Measurements from ENCODE around the gene BHMT.

The BHMT gene, protein sequence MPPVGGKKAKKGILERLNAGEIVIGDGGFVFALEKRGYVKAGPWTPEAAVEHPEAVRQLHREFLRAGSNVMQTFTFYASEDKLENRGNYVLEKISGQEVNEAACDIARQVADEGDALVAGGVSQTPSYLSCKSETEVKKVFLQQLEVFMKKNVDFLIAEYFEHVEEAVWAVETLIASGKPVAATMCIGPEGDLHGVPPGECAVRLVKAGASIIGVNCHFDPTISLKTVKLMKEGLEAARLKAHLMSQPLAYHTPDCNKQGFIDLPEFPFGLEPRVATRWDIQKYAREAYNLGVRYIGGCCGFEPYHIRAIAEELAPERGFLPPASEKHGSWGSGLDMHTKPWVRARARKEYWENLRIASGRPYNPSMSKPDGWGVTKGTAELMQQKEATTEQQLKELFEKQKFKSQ

DNA sequence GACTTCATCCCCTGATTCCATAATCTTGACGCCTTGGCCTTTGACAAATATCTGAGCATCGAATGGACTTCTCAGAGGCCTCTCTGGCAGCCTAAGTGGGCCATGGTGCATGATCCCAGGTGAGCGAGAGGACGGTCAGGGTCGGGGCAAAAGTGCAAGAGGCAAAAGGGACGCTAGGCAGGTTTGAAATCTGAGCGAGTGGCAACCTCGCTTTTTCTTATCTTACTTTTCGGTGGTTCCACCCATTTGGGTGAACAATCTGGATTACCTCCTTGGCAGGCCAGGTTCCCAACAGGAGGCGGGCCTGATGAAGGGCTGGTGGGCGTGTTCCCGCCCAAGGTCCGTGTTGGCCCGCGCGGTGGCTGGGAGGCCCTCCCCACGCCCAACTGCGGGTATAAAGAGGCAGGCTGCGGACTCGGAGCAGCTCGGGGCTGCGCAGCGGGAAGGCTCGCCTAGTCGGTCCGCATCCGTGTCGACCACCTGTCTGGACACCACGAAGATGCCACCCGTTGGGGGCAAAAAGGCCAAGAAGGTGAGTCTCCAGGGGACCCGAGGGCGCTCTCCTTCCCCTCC, at the start of gene BHMT:
BHMT (plus strand) TSS at position 423 of the 573 bp plus-strand sequence; CDS start at position 500, 77 bp downstream.
- no peak for DNase-seq

- DNase-seq = no peak
Measured at GRCh38 chr5:79062436-79062835, 49.2 kb upstream of the BHMT start.

DNA sequence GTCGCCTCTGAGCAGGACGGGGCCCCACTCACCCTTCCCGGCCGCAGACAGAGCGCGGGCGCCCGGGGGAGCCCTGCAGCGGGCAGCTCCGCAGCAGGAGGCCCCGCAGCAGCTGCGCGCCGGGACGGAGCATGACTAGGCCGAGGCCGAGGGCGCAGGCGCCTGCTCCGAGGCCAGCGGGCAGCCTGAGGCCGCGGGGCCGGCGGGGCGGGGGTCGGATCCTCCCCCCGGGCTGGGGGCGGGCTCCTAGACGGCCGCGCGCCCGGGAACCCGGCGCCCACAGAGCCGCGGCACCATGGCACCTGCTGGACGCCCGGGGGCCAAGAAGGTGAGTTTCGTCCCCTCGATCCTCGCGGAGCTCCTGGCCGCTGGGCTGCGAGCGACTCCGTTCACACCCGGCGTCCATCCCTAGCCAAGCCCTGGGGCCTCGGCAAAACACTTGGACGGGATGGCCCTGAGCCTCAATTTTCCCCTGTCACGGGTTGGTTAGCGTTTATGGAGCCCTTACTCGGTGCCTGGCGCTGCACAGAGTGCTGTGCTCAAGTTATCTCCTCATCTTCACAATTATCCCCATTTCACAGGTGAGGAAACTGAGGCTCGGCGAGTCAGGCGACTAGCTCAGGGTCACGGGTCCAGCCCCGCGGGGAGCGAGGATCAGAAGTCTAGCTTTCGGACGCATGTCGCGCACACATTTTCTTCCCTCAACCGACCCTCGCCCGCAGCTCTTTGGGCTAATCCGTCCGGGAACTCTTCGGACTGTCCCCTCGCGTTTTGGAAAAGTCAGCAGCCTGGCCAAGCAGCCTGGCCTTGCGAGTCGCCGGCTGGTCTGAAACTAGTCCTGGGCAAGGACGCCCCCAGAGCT, 41.9 kb upstream of the BHMT start, which contains the start of the genes BHMT2 and DMGDH:
BHMT2 (plus strand) TSS at position 280 of the 862 bp plus-strand sequence; CDS start at position 296, 16 bp downstream.
DMGDH (minus strand) TSS at position 187 of the 862 bp plus-strand sequence; CDS start at position 133, 54 bp downstream.
- DNase-seq = no peak

- DNase-seq = no peak
Measured at GRCh38 chr5:79070350-79070667, 41.3 kb upstream of the BHMT start.

DNA sequence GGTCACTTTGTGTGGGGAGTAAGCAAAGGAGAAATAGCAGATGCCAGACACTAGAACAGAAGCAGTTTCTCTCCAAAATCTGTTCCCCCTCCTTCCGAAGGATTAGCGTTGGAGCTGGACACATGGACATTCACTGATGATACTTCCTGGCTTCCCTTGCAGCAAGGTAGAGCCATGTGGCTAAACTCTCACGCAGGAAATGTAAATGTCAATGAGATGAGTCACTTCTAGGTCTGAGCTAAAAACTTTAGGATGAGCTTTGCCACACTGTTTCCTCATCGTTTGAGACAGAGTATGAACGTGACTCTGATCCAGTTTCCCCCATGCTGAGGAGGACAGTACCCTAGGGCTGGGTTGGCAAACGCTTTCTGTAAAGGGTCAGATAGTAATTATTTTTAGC, 37.0 kb upstream of the BHMT start:
- DNase-seq = no peak

DNA sequence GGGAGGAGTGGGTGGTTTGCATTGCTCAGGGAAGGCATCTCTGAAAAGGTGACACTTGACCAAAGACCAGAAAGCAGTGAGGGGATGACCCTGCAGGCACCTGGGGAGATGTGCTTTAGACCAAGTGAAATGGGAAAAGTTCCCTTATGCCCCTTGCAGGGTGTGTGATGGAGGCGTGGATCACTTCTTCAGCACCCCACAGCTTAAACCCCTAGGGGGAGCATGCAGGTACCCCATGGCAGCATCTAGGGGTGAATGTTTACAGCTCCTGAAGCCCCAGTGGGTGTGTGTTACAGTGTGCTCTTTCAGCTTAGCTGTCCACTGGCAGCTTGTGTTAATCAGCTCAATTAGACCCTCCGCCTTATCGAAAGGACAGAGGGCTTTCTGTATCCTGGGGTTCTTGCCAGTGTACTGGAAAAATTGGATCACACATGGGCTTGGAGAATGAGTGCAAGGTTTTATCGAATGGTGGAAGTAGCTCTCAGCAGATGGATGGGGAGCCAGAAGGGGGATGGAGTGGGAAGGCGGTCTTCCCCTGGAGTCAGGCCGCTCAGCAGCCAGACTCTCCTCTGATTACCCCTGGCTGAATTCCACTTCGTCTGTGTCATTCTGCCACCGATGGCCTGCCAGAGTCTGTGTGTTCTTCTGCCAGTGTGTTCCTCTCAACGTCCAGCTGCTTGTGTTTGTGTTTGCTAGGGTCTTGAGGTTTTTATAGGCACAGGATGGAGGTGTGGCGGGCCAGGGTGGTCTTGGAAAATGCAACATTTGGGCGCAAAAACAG, 35.8 kb upstream of the BHMT start:
- no peak for DNase-seq

- DNase-seq = no peak
Measured at GRCh38 chr5:79076819-79077218, 34.8 kb upstream of the BHMT start.

- no peak for DNase-seq
Measured at GRCh38 chr5:79077680-79078365, 33.8 kb upstream of the BHMT start.

DNA sequence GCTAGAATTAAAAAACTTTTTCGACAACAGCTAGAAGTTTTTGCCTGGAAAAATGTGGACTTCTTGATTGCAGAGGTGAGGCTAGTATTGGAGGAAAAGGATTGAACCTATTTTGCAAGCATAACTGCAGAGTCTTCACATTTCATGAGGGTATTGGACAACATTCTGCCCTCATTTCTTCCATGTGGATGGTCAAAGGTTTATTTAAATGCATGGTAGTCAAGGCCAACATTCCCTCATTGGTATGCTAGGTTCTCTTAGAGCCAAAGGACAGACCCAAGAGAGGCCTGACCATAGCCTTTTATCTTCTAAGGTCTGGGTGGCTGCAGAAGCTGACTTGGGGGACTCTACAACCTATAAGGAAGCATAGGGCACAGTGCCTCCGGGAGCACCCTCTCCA, 30.8 kb upstream of the BHMT start:
- no peak for DNase-seq

GRCh38 chr5:79081779-79082178, 29.8 kb upstream of the BHMT start:
- DNase-seq = no peak

GRCh38 chr5:79086116-79086515, 25.5 kb upstream of the BHMT start:
- no peak for DNase-seq

GRCh38 chr5:79088507-79088906, 23.1 kb upstream of the BHMT start:
- DNase-seq = no peak

GRCh38 chr5:79091064-79091463, 20.5 kb upstream of the BHMT start:
- DNase-seq = no peak

DNA sequence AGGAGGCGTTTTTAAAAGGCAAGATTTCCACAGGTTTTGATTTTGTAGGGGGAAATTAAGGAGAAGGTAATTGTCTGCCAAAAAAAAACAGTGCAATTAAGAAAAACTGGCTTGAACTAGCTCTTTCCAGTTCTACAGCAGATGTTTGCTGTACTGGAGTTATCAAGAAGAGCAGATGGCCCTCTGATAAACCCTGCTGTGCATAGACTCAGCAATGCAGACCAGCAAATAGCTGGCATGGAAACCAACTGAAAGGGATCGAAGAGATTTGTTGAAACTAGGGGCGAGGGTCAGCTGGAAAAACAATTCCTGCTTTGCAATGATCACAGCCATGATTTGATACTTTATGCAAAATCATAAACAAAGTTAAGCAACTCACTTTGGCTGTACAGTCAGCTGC, 17.8 kb upstream of the BHMT start:
- no peak for DNase-seq

GRCh38 chr5:79105868-79106267, 5.7 kb upstream of the BHMT start:
- DNase-seq = no peak

DNA sequence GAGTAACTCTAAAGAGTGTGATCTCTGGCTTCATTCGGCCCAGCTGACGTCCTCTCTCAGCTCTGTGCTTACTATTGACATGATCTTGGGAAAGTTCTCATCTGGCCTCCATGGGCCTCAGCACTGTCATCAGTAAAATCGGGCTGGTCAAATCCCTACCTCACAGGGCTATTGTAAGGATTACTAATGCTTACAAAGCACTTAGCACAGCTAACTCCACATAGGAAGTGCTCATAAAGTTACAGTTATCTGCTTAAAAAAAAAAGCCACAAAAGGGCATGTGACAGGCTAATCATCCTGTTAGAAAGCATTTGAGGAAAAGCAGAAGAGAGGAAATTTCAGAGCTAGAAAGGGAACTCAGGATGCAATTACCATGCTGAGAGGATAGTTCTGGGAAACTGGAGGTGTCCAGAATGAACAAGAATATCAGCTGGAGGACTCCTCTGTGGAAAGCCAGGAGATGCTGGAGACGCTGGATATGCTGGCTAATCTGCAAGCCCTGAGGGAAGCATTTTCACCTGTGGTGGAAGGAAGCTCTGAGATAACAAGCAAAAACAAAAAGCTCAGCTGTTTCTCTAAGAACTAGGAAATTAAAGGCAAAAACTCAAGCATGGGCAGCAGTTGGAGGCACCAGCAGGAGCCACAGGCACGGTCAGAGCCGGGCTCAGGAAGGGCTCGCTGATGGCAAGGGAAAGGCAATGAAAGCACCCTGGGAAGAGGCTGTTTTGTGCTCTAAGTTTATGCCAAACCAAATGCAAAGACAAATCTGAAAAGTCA, 4.4 kb upstream of the BHMT start:
- DNase-seq = no peak

DNA sequence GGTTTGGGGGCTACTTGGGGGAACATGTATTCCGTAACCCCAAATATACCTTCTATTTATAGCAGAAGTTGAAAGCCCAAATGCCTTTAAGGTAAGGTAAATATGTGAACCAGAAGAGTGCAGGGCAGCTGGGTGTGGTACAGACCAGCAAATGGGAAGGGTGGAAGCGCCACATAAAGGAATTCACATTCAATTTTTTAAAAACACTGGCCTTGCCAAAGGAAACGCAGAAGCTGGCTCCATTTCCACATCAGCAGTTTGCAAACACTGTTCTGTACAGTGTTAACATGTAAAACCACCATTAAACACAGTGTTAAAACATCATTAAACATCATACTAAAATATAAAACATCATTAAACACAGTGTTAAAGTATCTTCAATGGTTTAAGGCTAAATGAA, 3.5 kb upstream of the BHMT start:
- DNase-seq = no peak

DNA sequence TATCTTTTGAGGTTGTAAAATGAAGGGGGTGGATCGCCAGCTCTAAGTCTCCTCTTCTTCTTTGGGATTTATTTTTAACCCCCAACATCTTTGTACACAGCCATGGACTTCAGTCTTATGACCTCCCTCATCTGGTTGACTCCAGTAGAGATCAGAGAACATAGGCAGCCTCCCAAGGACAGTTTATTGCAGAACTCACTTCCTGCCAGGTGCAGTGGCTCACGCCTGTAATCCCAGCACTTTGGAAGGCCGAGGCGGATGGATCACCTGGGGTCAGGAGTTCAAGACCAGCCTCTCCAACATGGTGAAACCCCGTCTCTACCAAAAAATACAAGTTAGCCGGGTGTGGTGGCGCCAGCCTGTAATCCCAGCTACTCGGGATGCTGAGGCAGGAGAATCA, 2.8 kb upstream of the BHMT start:
- DNase-seq = no peak

DNA sequence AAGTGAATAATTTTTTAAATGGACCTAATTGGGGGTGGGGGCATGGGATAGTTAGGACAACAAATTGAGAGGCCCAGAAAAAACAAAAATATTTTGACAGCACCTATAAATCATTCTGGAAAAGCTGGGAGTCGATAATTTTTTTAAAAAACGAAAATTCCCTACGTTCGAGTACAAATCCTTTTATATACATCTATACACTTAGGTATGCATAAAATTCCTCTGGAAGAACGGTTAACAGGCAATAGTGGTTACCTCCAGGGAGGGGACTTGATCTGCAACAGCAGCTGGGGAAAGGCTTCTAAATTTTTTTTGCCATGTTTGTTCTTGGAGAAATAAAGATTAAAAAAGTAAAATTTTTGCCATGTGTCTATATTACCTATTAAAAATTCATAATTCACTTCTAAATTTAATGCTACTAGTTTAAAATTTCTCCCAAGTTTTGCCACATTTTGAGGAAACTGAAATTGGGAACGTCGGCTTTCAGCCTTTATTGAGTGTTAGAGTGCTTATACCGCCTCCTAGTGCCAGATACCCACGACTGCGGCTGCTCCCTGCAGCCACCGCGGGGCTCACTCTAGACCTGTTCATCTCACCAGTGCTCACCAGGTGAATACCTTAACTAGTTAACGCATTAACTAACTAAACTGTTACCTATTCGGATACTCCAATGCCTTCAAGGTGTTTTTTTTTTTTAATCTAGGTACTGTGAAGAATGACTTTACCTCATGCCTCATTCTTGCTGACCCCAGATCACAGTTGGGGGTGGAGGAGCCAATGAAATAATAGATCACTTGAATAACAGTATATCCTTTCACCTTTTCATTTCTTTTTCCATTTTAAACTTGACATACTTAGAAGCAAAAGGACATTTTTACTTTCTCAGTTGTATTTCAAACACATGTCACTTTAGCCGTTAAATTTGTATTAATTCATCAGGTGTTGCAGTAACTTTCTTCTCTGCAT, 1.8 kb upstream of the BHMT start:
- DNase-seq = peak; percentile 29 to 37
